Measurements from ENCODE around the gene WDR27. TPM values are rescaled to one million over a fixed set of nuclear protein-coding genes. Genes with fewer than 3 reads are reported as not detected.

WDR27 gene
- total and polyA plus RNA-seq, 10 of the 15 experiments (the other 5 are each of a cell fraction or from before 2014, with no cell fraction given) = 1.9 to 33.2 (median 19.0) TPM

- BruUV-seq (replicated peaks) = no TSS peak
- no peak overlapping the region for H3K9ac ChIP-seq (ENCODE audit: control insufficient read depth, insufficient read depth, low read length)
- no peaks in the 10 kb centered on the region for H3K36me3 ChIP-seq (ENCODE audit: control insufficient read depth in 2 of 2, insufficient read depth in 2 of 2, low read length in 1 of 2)
- in situ Hi-C loops (cut with MboI) = no loop called here
- ChIA-PET RAD21 (ENCODE audit: unreplicated experiment) (no interaction called here), CTCF (no interaction called here), POLR2A (no interaction called here), SMC1A (ENCODE audit: uncharacterized antibody, unreplicated experiment) (no interaction called here)
- FAIRE-seq = no peak
- WGBS (ENCODE audit: insufficient coverage, insufficient replicate concordance, low lambda C conversion rate, missing lambda C conversion rate) = 44% methylated on average over 3 of the region's 3 CpGs
- DNase-seq (ENCODE audit: low read depth, low spot score) = no peak
- no peaks in the 10 kb centered on the region for H3K4me1 ChIP-seq (ENCODE audit: control insufficient read depth, insufficient read depth, low read length)
- no peak overlapping the region for H3K27ac ChIP-seq (ENCODE audit: control insufficient read depth, insufficient read depth)
- no peaks in the 10 kb centered on the region for H4K20me1 ChIP-seq (ENCODE audit: control insufficient read depth, insufficient read depth)
- no peak overlapping the region for H2AFZ ChIP-seq (ENCODE audit: control insufficient read depth, low read depth, low read length)
- H3K79me2 ChIP-seq (ENCODE audit: control insufficient read depth, insufficient read depth, low read length) = no peaks in the 10 kb centered on the region
- H3K9me3 ChIP-seq (replicated peaks; ENCODE audit: control insufficient read depth, insufficient read depth, low read length) = peaks cover 2% of the 10 kb centered on the region; the same call in 1 of the 3 replicates
- no peak overlapping the region for H3K4me3 ChIP-seq
- no peaks in the 10 kb centered on the region for H3K27me3 ChIP-seq (replicated peaks in 1 of 2; ENCODE audit: control insufficient read depth in 2 of 2, insufficient read depth in 2 of 2, low read length in 1 of 2)
- TF ChIP-seq ZNF687 (IDR thresholded peaks at IDR 0.05) (no peak), EED (IDR thresholded peaks at IDR 0.05; ENCODE audit: low read depth) (no peak), ZBTB33 (IDR thresholded peaks at IDR 0.05) (no peak), SPI1 (IDR thresholded peaks at IDR 0.05; ENCODE audit: borderline replicate concordance, insufficient read depth, low read depth, low read length) (no peak), ZNF592 (IDR thresholded peaks at IDR 0.05) (no peak), CHD1 (IDR thresholded peaks at IDR 0.05; ENCODE audit: low read depth, low read length) (no peak), FOXM1 (IDR thresholded peaks at IDR 0.05; ENCODE audit: low read depth, low read length) (no peak), CHD2 (IDR thresholded peaks at IDR 0.05; ENCODE audit: borderline replicate concordance, low read depth, low read length) (no peak), ZNF217 (IDR thresholded peaks at IDR 0.05) (no peak), KDM1A (IDR thresholded peaks at IDR 0.05; ENCODE audit: borderline replicate concordance) (no peak), BACH1 (IDR thresholded peaks at IDR 0.05; ENCODE audit: borderline replicate concordance) (no peak), E2F4 (IDR thresholded peaks at IDR 0.05; ENCODE audit: low read depth, low read length) (no peak)
- ATAC-seq = no peak
- H3K4me2 ChIP-seq (ENCODE audit: control insufficient read depth, insufficient read depth) = no peak overlapping the region
- intact Hi-C loops (cut with micrococcal nuclease; ENCODE audit: unreplicated experiment) = no loop called here
Observed at GRCh38 chr6:169472786-169473416, 228.9 kb downstream of the WDR27 start.
